Muscle of leg (tissue), 11 donors: ENCODE measurements around the gene NELL2. TPM values are rescaled to one million over a fixed set of nuclear protein-coding genes. Genes with fewer than 3 reads are reported as not detected.

Source experiments
- DNase-seq: peaks from one replicate; pipeline ENCODE4 v3.0.0; 2013
- H3K27ac ChIP-seq: one replicate; pipeline ENCODE4 v1.5.1; 2013; ENCODE audit warnings: mild to moderate bottlenecking, low read length, control low read depth
- H3K27me3 ChIP-seq: one replicate; pipeline ENCODE4 v1.6.1; 2013; ENCODE audit warnings: low read length; ENCODE audit not compliant: control insufficient read depth, insufficient read depth
- H3K36me3 ChIP-seq: one replicate; pipeline ENCODE4 v1.6.1; 2013; ENCODE audit warnings: low read length; ENCODE audit not compliant: control insufficient read depth, insufficient read depth
- H3K4me1 ChIP-seq: one replicate; pipeline ENCODE4 v1.6.1; 2013; ENCODE audit warnings: low read length; ENCODE audit not compliant: control insufficient read depth, insufficient read depth
- H3K4me3 ChIP-seq: one replicate; pipeline ENCODE4 v1.5.1; 2013; ENCODE audit warnings: low read length, control low read depth
- H3K9me3 ChIP-seq: replicated peaks from 2 replicates; pipeline ENCODE4 v1.6.1; 2013; ENCODE audit warnings: low read depth, low read length; ENCODE audit not compliant: control insufficient read depth
- WGBS: methylation state at CpG from one replicate; pipeline ENCODE4 v1.1.5; 2013; ENCODE audit warnings: missing lambda C conversion rate; ENCODE audit not compliant: insufficient coverage; 5-methylcytosine and 5-hydroxymethylcytosine counted together
- polyA plus RNA-seq, 8 donors: library from polyadenylated mRNA; unstranded; fragments of 120-200 nt; gene quantifications; one replicate each; pipeline versions ENCODE4 v1.2.1 to v1.2.3, GENCODE V29; 2013; ENCODE audit warnings: inconsistent platforms in 1 of 8, low replicate concordance in 1 of 8; ENCODE audit not compliant: insufficient read length in 8 of 8, insufficient read depth in 1 of 8
- total RNA-seq: library from RNA; stranded (reverse); fragments of 120-200 nt; gene quantifications from one replicate; pipeline ENCODE4 v1.2.4, GENCODE V29; 2013

Gene NELL2
- total and polyA plus RNA-seq, 9 donors, result 0.57 to 5.7 (median 1.6) TPM

- WGBS, result 43% methylated on average over 2 of the region's 4 CpGs
These were observed 350.1 kb downstream of the NELL2 start for GRCh38 chr12:44525806-44526654.

GRCh38 chr12:44523828-44524227 is 352.3 kb downstream of the NELL2 start:
- no peak for DNase-seq
- no peaks in the 10 kb centered on the region for H3K9me3 ChIP-seq
- 87% methylated on average over 2 of the region's 2 CpGs for WGBS
- no peaks in the 10 kb centered on the region for H3K36me3 ChIP-seq
- no peaks in the 10 kb centered on the region for H3K4me1 ChIP-seq
- H3K27ac ChIP-seq, result no peak overlapping the region
- no peaks in the 10 kb centered on the region for H3K27me3 ChIP-seq
- H3K4me3 ChIP-seq, result no peak overlapping the region

More at GRCh38 chr12:44525806-44526654, 350.1 kb downstream of the NELL2 start:
- no peak overlapping the region for H3K27ac ChIP-seq
- H3K36me3 ChIP-seq, result no peaks in the 10 kb centered on the region
- DNase-seq, result no peak
- no peak overlapping the region for H3K4me3 ChIP-seq
- no peaks in the 10 kb centered on the region for H3K27me3 ChIP-seq
- no peaks in the 10 kb centered on the region for H3K4me1 ChIP-seq
- H3K9me3 ChIP-seq, result no peaks in the 10 kb centered on the region

GRCh38 chr12:44521702-44522101 is 354.4 kb downstream of the NELL2 start:
- no peak for DNase-seq
- no peak overlapping the region for H3K27ac ChIP-seq
- 71% methylated on average over 1 of the region's 3 CpGs for WGBS

GRCh38 chr12:44519931-44520330 is 356.2 kb downstream of the NELL2 start:
- no peaks in the 10 kb centered on the region for H3K36me3 ChIP-seq
- WGBS, result 85% methylated on average over 3 of the region's 6 CpGs
- no peak overlapping the region for H3K4me3 ChIP-seq
- H3K4me1 ChIP-seq, result no peaks in the 10 kb centered on the region
- no peaks in the 10 kb centered on the region for H3K9me3 ChIP-seq
- no peaks in the 10 kb centered on the region for H3K27me3 ChIP-seq
- no peak overlapping the region for H3K27ac ChIP-seq
- DNase-seq, result no peak

More at GRCh38 chr12:44521702-44522101, 354.4 kb downstream of the NELL2 start:
- Histone ChIP-seq H3K27me3 (no peaks in the 10 kb centered on the region), H3K9me3 (no peaks in the 10 kb centered on the region), H3K4me3 (no peak overlapping the region), H3K4me1 (no peaks in the 10 kb centered on the region), H3K36me3 (no peaks in the 10 kb centered on the region)

GRCh38 chr12:44511289-44511688 is 364.8 kb downstream of the NELL2 start:
- Histone ChIP-seq H3K4me3 (no peak overlapping the region), H3K4me1 (no peaks in the 10 kb centered on the region), H3K27me3 (no peaks in the 10 kb centered on the region), H3K27ac (no peak overlapping the region), H3K9me3 (no peaks in the 10 kb centered on the region), H3K36me3 (no peaks in the 10 kb centered on the region)
- no peak for DNase-seq

- no peaks in the 10 kb centered on the region for H3K36me3 ChIP-seq
These were observed 365.6 kb downstream of the NELL2 start for GRCh38 chr12:44510510-44510909.

GRCh38 chr12:44510076-44510475 is 366.0 kb downstream of the NELL2 start:
- Histone ChIP-seq H3K4me3 (no peak overlapping the region), H3K27me3 (no peaks in the 10 kb centered on the region), H3K9me3 (no peaks in the 10 kb centered on the region), H3K36me3 (no peaks in the 10 kb centered on the region), H3K27ac (no peak overlapping the region), H3K4me1 (no peaks in the 10 kb centered on the region)
- DNase-seq, result no peak
- WGBS, result 80% methylated on average over 1 of the region's 4 CpGs

More at GRCh38 chr12:44510510-44510909, 365.6 kb downstream of the NELL2 start:
- DNase-seq, result no peak
- WGBS, result 67% methylated on average over 1 of the region's 2 CpGs
- Histone ChIP-seq H3K4me1 (no peaks in the 10 kb centered on the region), H3K27me3 (no peaks in the 10 kb centered on the region), H3K9me3 (no peaks in the 10 kb centered on the region), H3K27ac (no peak overlapping the region), H3K4me3 (no peak overlapping the region)

- DNase-seq, result no peak
- Histone ChIP-seq H3K9me3 (no peaks in the 10 kb centered on the region), H3K27me3 (no peaks in the 10 kb centered on the region), H3K27ac (no peak overlapping the region), H3K36me3 (no peaks in the 10 kb centered on the region), H3K4me1 (no peaks in the 10 kb centered on the region), H3K4me3 (no peak overlapping the region)
- WGBS, result 20% methylated on average over 1 of the region's 2 CpGs
These were observed 366.6 kb downstream of the NELL2 start for GRCh38 chr12:44509471-44509870.

- WGBS, result no CpG with 5 or more reads among the region's 1 CpG
- H3K27me3 ChIP-seq, result no peaks in the 10 kb centered on the region
- no peaks in the 10 kb centered on the region for H3K36me3 ChIP-seq
- H3K9me3 ChIP-seq, result peaks cover 1% of the 10 kb centered on the region
- H3K4me3 ChIP-seq, result no peak overlapping the region
- no peak overlapping the region for H3K27ac ChIP-seq
- no peak for DNase-seq
- H3K4me1 ChIP-seq, result no peaks in the 10 kb centered on the region
These were observed 368.7 kb downstream of the NELL2 start for GRCh38 chr12:44507461-44507860.

GRCh38 chr12:44504799-44505198 is 371.3 kb downstream of the NELL2 start:
- DNase-seq, result no peak
- Histone ChIP-seq H3K4me1 (no peaks in the 10 kb centered on the region), H3K27ac (no peak overlapping the region), H3K9me3 (peaks cover 3% of the 10 kb centered on the region), H3K36me3 (no peaks in the 10 kb centered on the region), H3K27me3 (no peaks in the 10 kb centered on the region), H3K4me3 (no peak overlapping the region)

GRCh38 chr12:44503329-44503728 is 372.8 kb downstream of the NELL2 start:
- DNase-seq, result no peak
- H3K27me3 ChIP-seq, result no peaks in the 10 kb centered on the region
- no peaks in the 10 kb centered on the region for H3K4me1 ChIP-seq
- H3K9me3 ChIP-seq, result peaks cover 3% of the 10 kb centered on the region
- no peak overlapping the region for H3K27ac ChIP-seq
- no peaks in the 10 kb centered on the region for H3K36me3 ChIP-seq
- H3K4me3 ChIP-seq, result no peak overlapping the region
